HUES6 (cell line): Measurements from ENCODE around the gene ADAMTS3.

ENCODE experiments used
- H3K27ac ChIP-seq: 2 replicates; pipeline ENCODE4 v1.7.0; 2013; ENCODE audit warnings: low read depth, mild to moderate bottlenecking, low read length, inconsistent platforms
- H3K27me3 ChIP-seq: 2 replicates; pipeline ENCODE4 v1.6.1; 2013; ENCODE audit warnings: low read length; ENCODE audit not compliant: control insufficient read depth, insufficient read depth
- H3K36me3 ChIP-seq: 2 replicates; pipeline ENCODE4 v1.6.1; 2013; ENCODE audit warnings: low read length; ENCODE audit not compliant: control insufficient read depth, insufficient read depth
- H3K4me1 ChIP-seq: 2 replicates; pipeline ENCODE4 v1.6.1; 2013; ENCODE audit warnings: low read length; ENCODE audit not compliant: control insufficient read depth, insufficient read depth
- H3K4me3 ChIP-seq: 2 replicates; pipeline ENCODE4 v1.5.1; 2013; ENCODE audit warnings: low read depth, low read length
- H3K9ac ChIP-seq: one replicate; pipeline ENCODE4 v1.6.1; 2013; ENCODE audit warnings: mild to moderate bottlenecking, low read length
- H3K9me3 ChIP-seq: 2 replicates; pipeline ENCODE4 v1.6.1; 2013; ENCODE audit warnings: low read depth, low read length; ENCODE audit not compliant: control insufficient read depth, insufficient read depth

ADAMTS3 gene

DNA sequence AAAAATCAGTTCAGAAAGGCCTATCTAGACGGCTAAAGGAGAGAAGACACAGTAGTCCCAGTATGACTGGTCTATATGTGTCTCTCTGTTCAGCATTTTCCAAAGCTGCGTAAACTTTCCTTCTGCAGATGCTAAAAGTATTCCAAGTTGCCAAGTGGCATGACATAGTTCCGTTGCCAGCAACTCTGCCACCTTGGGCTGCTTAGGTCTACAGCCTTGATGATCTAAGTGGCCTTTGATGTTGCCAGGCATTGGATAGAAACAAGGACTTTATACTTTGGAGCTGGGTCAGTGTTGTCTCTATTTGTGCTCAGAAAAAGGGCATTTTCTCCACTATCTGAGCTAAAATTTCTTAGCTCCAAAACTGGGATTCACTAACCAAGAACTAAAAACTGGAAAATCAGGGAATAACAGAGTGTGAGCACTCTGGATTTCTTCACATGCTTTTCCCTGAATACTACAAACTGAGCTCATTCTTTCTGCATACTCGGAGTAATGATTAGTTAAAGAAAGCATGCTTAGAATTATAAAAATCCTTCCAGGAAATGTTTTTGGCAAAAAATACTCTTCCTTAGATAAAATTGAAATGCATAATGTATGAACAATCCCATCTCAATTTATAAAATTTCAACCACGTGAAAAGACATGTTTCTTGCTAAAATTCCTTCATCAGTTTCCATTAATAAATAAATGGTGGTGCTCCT, 191.4 kb downstream of the ADAMTS3 start:
- no peaks in the 10 kb centered on the region for H3K27me3 ChIP-seq
- no peaks in the 10 kb centered on the region for H3K4me1 ChIP-seq
- no peak overlapping the region for H3K27ac ChIP-seq
- H3K36me3 ChIP-seq: no peaks in the 10 kb centered on the region
- no peak overlapping the region for H3K4me3 ChIP-seq
- no peaks in the 10 kb centered on the region for H3K9me3 ChIP-seq
- H3K9ac ChIP-seq: no peak overlapping the region

DNA sequence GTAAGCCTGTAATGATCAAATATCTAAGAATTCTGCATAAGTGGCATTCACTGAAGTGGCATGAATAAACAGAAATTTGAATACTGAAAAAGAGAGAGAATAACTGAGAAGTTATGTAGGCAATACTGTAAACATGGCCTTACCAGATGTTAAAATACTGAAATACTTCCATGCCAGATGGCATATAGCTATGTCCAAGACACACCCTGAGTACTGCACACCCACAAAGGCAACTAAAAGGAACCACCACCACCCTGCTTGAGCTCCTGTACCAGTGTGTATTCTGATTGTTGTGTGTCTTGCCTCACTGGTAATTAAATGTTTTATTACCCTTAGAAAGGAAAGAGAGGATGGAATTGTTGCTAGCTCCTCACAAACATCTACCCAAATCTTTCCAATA, 192.1 kb downstream of the ADAMTS3 start:
- H3K9me3 ChIP-seq: no peaks in the 10 kb centered on the region
- H3K4me3 ChIP-seq: no peak overlapping the region
- no peak overlapping the region for H3K27ac ChIP-seq
- H3K27me3 ChIP-seq: no peaks in the 10 kb centered on the region
- no peaks in the 10 kb centered on the region for H3K36me3 ChIP-seq
- H3K4me1 ChIP-seq: no peaks in the 10 kb centered on the region
- H3K9ac ChIP-seq: no peak overlapping the region

DNA sequence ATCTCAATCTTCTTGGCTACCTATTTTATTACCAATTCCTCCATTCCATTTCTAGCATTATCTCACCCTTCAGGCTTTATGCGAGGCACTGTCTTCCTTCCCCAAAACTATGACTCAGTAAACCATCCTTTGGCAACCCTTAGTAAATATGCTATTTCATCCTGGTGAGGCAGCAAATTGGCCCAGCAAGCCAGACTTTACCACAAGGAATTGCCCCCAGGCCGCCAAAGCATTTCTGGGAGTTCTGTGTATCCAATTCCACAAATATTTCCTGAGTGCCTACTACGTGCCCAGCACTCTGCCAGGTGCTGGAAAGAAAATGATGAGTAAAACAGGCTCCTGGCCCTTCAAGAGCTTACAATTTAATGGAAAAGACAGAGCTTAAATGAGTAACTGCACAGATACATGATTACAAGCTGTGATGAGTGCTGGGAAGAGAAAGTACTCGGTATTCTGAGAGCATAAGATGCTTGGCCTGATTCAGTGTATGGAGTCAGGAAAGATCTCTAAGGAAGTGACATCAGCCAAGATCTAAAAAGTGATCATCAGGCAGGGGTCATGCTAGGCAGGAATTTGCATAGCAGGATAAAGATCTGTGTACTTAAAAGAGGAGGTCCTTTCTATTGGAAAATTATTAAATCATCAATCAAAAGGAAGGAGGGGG, 193.8 kb downstream of the ADAMTS3 start:
- Histone ChIP-seq H3K4me3 (no peak overlapping the region), H3K27ac (no peak overlapping the region), H3K4me1 (no peaks in the 10 kb centered on the region), H3K27me3 (no peaks in the 10 kb centered on the region), H3K36me3 (no peaks in the 10 kb centered on the region), H3K9ac (no peak overlapping the region), H3K9me3 (no peaks in the 10 kb centered on the region)

DNA sequence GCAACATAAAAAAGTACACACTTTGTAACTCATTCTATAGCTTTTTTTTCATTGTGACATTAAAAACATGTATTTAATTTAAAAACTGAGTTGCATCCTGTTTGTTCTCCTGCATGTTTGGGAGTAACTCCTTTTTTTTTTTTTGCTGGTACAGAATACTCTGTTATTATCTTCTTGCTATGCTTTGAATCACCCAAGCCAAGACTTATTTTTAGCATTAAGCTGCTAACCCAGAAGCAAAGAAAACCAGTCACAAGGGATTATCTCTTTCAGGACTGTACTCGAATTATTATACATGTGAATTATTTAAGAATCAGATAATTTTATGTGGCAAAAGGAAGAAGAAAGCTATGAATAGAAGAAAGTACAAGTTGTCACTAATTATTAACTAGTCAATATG, 194.9 kb downstream of the ADAMTS3 start:
- no peaks in the 10 kb centered on the region for H3K36me3 ChIP-seq
- H3K9me3 ChIP-seq: no peaks in the 10 kb centered on the region
- H3K27ac ChIP-seq: no peak overlapping the region
- no peak overlapping the region for H3K9ac ChIP-seq
- H3K4me1 ChIP-seq: no peaks in the 10 kb centered on the region
- no peak overlapping the region for H3K4me3 ChIP-seq
- no peaks in the 10 kb centered on the region for H3K27me3 ChIP-seq

DNA sequence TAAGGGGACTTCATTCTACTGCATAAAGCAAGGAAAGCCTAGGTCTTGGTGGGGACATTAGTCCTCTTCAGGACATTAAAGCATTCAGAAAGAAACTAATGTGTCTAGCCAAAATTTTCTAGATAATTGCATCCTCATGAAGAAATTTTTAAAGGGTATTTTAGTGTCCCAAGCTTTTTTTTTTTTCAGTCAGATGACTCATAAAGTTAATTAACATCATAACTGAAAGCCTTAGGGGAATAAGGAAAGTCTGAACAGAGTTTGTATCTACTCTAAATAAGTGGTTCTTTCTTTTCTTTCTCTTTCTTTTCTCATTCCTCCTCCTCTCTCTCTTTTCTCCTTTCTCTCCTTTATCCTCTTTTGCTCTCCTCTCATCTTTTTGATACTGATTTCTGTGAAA, 202.4 kb downstream of the ADAMTS3 start:
- no peaks in the 10 kb centered on the region for H3K36me3 ChIP-seq
- no peaks in the 10 kb centered on the region for H3K27me3 ChIP-seq
- no peak overlapping the region for H3K4me3 ChIP-seq
- no peaks in the 10 kb centered on the region for H3K4me1 ChIP-seq
- H3K9ac ChIP-seq: no peak overlapping the region
- no peak overlapping the region for H3K27ac ChIP-seq
- no peaks in the 10 kb centered on the region for H3K9me3 ChIP-seq

DNA sequence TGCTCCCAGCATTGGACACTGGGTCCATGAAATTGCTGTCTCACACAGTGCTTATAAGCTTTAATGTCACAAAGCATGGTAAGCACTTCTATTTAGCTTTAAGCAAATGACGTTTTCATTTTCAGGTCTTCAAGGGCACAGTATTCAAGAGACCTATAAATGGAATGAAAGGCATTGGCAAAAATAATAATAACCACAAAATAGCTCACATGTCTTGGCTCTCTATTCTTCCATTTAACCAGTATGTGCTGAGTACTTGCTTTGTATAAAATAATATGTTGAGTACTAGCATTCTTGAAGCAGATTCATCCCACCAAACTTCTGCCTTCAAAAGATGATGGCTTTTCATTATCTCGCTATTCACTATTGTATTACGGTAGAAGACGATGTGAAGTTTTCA, 203.0 kb downstream of the ADAMTS3 start:
- H3K9ac ChIP-seq: no peak overlapping the region
- no peaks in the 10 kb centered on the region for H3K4me1 ChIP-seq
- H3K27ac ChIP-seq: no peak overlapping the region
- no peak overlapping the region for H3K4me3 ChIP-seq
- H3K36me3 ChIP-seq: no peaks in the 10 kb centered on the region
- no peaks in the 10 kb centered on the region for H3K9me3 ChIP-seq
- no peaks in the 10 kb centered on the region for H3K27me3 ChIP-seq

DNA sequence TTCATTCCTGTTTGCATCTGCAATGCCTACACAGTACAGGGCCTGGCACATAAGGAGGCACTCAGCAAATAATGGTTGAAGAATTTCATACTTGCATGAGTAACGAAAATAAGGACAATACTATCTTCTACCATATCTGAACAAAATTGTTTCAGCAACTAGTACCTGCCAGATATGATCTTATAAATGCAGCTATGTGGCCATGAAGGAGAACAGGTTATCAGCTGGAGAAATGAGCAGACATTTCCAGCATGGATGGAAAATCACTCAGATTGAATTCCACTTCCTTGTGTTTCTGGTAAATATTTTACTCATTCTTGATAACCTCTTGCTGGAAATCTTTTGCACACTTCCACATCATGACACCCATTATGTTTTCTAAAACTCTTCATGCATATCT, 204.0 kb downstream of the ADAMTS3 start:
- Histone ChIP-seq H3K9ac (no peak overlapping the region), H3K9me3 (no peaks in the 10 kb centered on the region), H3K36me3 (no peaks in the 10 kb centered on the region), H3K4me3 (no peak overlapping the region), H3K27me3 (no peaks in the 10 kb centered on the region), H3K27ac (no peak overlapping the region), H3K4me1 (no peaks in the 10 kb centered on the region)

DNA sequence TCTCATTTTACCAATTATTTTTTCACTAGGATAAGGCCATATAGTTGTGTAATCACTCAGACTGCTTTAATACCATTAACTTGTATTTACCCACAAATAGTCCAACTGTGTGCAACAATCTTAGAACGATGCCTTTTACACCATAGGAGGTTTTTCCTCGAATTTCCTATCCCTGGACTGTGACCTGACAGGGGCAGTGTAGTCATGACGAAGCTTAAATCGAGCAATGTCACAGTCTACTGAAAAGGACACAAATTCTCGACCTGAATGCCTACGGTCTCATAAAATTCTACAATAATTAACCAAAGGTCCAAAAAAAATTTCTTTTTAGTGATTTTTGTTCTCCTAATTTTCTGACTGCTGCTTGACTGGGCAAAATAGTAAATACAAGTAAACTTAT, 208.9 kb downstream of the ADAMTS3 start:
- H3K27ac ChIP-seq: no peak overlapping the region
- H3K4me3 ChIP-seq: no peak overlapping the region
- H3K9ac ChIP-seq: no peak overlapping the region
- H3K4me1 ChIP-seq: no peaks in the 10 kb centered on the region
- no peaks in the 10 kb centered on the region for H3K36me3 ChIP-seq
- H3K27me3 ChIP-seq: no peaks in the 10 kb centered on the region
- H3K9me3 ChIP-seq: no peaks in the 10 kb centered on the region

DNA sequence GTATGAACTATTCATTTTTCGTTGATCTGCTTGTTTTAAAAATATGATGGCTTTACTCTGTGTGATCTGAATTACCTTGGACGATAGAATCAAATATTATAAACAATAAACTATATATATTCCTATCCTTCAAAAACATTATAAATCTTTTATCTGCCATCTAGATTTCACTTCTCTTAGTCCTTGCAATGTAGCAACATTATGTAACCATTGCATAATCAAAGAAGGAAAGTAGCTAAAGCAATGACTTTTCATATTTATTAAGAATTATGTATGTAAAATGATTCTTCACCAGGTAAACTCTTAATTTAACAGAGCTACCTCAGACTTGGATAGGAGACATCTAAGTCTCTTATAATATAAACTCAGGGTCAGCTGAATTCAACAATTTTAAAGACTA, 210.5 kb downstream of the ADAMTS3 start:
- Histone ChIP-seq H3K9me3 (no peaks in the 10 kb centered on the region), H3K36me3 (no peaks in the 10 kb centered on the region), H3K4me1 (no peaks in the 10 kb centered on the region), H3K27me3 (no peaks in the 10 kb centered on the region), H3K27ac (no peak overlapping the region), H3K9ac (no peak overlapping the region), H3K4me3 (no peak overlapping the region)

DNA sequence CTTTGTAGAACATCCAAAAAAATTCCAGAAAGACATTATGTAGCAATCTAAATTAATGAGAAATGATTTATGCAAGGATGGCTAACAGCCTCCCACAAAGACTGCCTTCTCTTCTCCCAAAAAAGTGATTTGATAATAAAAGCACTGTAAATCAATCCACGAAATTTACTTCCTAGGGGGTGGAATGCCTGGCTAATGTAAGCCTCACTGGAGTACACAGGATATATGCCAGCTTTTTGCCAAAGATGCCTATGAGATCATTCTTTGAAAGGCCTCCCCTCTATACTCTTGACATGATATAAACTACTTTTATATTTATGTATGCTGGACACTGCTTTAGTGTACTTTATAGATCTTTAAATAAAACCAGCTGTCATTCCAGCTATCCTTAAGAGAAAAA, 211.1 kb downstream of the ADAMTS3 start:
- Histone ChIP-seq H3K36me3 (no peaks in the 10 kb centered on the region), H3K9me3 (no peaks in the 10 kb centered on the region), H3K27ac (no peak overlapping the region), H3K9ac (no peak overlapping the region), H3K4me1 (no peaks in the 10 kb centered on the region), H3K4me3 (no peak overlapping the region), H3K27me3 (no peaks in the 10 kb centered on the region)

DNA sequence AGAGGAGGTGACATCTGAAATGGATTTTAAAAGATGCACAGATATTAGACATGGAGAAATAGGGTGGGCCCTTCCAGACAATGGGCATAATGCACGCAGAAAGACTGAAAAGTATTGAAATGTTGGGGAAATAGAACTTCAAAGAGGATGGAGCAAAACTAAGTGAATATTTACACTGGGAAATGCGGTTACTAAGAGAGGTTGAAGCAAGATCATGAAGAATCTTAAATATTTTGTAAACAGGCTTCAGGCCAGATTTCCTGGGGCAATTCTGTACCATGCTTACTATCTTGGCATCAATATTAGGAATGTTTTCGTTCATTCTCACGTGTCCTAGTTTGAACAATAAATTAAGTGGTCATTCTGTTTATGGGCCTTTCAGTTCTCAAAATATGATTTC, 216.3 kb downstream of the ADAMTS3 start:
- Histone ChIP-seq H3K4me3 (no peak overlapping the region), H3K36me3 (no peaks in the 10 kb centered on the region), H3K9me3 (no peaks in the 10 kb centered on the region), H3K9ac (no peak overlapping the region), H3K27me3 (no peaks in the 10 kb centered on the region), H3K27ac (no peak overlapping the region), H3K4me1 (no peaks in the 10 kb centered on the region)
